Muscle layer of colon (tissue), 2 donors: ENCODE results near the gene NHS.

Experiments
- H3K27ac ChIP-seq: one replicate; pipeline ENCODE4 v1.7.0; 2013; ENCODE audit warnings: low read depth, mild to moderate bottlenecking, low read length, moderate library complexity
- H3K27me3 ChIP-seq, 2 donors: one replicate each; pipeline ENCODE4 v1.7.0; 2013; ENCODE audit warnings: low read length in 2 of 2, mild to moderate bottlenecking in 2 of 2; ENCODE audit not compliant: insufficient read depth in 2 of 2, control insufficient read depth in 1 of 2
- H3K36me3 ChIP-seq: one replicate; pipeline ENCODE4 v1.7.0; 2013; ENCODE audit warnings: mild to moderate bottlenecking, low read length; ENCODE audit not compliant: insufficient read depth
- H3K4me1 ChIP-seq: one replicate; pipeline ENCODE4 v1.7.0; 2013; ENCODE audit warnings: mild to moderate bottlenecking, low read length; ENCODE audit not compliant: insufficient read depth
- H3K4me3 ChIP-seq, 2 donors: one replicate each; pipeline ENCODE4 v1.7.0; 2013; ENCODE audit warnings: low read length in 2 of 2, low read depth in 1 of 2, mild to moderate bottlenecking in 1 of 2, moderate library complexity in 1 of 2
- H3K9ac ChIP-seq: one replicate; pipeline ENCODE4 v1.7.0; 2013; ENCODE audit warnings: low read length
- H3K9me3 ChIP-seq: one replicate; pipeline ENCODE4 v1.7.0; 2013; ENCODE audit warnings: mild to moderate bottlenecking, low read length
- donor health status: abdominal sarcoma.
- donor health status: Adenocarcinoma of cecum.

The NHS gene

DNA sequence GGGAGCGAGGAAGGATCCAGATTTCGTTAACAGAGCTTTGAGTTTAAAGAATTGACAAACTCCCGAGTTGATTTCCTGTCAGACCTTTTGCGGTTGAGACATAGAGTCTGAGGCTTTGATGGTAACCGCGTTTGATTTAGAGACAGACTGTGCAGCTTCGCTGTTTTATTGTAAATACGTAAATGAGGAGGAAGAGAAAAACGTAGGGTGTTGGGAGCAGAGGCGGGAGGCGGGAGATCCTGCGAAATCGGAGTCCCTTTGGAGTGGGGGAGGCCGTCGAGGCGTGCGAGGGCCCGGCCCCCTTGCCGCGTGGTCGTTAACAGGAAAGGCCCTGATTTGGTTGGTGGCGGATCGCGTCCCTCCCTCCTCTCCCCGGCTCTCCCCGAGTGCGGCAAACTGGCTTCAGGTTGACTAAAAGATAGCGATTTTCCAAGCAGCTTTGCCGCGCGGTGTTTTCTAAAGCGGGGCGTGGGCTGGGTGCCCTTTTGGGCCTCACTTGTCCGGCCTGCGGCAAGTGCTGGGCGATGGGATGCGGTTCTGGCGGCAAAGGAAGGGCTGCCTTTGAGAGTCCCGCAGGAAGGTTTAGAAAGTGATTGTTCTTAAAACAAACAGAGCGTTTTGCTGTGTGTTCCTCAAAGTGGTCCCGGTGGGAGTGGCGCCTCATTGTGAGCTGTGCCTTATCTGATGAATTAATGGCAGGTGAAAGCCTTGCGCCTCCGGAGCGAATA lies 363.1 kb downstream of the NHS start:
- no peaks in the 10 kb centered on the region for H3K9me3 ChIP-seq
- peak overlapping the region; percentile 89 for H3K27ac ChIP-seq
- H3K36me3 ChIP-seq: no peaks in the 10 kb centered on the region

DNA sequence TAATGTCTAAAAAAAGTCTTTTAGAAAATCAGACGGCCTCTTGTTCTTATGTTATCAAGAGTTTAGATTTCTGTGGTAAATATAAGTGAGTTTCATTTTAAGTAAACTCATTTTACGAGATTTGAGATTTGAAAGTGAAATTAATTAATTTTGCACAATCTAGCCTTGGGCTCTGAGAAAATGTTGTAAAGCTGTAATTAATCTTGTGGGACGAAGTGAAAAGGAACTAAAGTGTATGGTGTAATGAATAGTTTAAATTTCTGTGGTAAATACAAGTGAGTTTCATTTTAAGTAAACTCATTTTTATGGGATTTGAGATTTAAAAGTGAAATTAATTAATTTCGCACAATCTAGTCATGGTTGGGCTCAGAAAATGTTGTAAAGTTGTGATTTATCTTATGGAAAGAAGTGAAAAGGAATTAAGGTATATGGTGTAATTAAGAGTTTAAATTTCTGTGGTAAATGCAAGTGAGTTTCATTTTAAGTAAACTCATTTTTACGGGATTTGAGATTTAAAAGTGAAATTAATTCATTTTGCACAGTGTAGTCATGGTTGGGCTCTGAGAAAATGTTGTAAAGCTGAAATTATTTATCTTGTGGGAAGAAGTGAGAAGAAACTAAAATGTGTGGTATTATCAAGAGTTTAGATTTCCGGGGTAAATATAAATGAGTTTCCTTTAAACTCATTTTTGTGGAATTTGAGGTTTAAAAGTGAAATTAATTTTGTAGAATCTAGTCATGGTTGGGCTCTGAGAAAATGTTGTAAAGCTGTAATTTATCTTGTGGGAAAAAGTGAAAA lies 363.9 kb downstream of the NHS start:
- no peaks in the 10 kb centered on the region for H3K9me3 ChIP-seq
- peaks cover 4 to 6% of the 10 kb centered on the region in 2 donors for H3K27me3 ChIP-seq

More for the DNA sequence above, 363.1 kb downstream of the NHS start:
- peak overlapping the region; percentile 66 for H3K9ac ChIP-seq
- no peaks in the 10 kb centered on the region for H3K4me1 ChIP-seq
- peaks cover 4 to 6% of the 10 kb centered on the region in 2 donors for H3K27me3 ChIP-seq
- H3K4me3 ChIP-seq: peak overlapping the region; percentile 36 to 70

GRCh38 chrX:17740137-17741122 lies 365.4 kb downstream of the NHS start:
- Histone ChIP-seq H3K9ac (no peak overlapping the region), H3K4me3 (no peak overlapping the region)

More for the DNA sequence above, 363.9 kb downstream of the NHS start:
- H3K4me1 ChIP-seq: no peaks in the 10 kb centered on the region
- H3K9ac ChIP-seq: peak overlapping the region; percentile 53
- H3K4me3 ChIP-seq: peak overlapping the region in 1 of 2 donors; percentile 70
- no peaks in the 10 kb centered on the region for H3K36me3 ChIP-seq
- no peak overlapping the region for H3K27ac ChIP-seq

GRCh38 chrX:17741123-17741511 lies 366.1 kb downstream of the NHS start:
- no peak overlapping the region for H3K4me3 ChIP-seq
- H3K27me3 ChIP-seq: peaks cover 4 to 6% of the 10 kb centered on the region in 2 donors
- H3K9ac ChIP-seq: no peak overlapping the region
- H3K36me3 ChIP-seq: no peaks in the 10 kb centered on the region
- H3K9me3 ChIP-seq: no peaks in the 10 kb centered on the region
- no peaks in the 10 kb centered on the region for H3K4me1 ChIP-seq
- H3K27ac ChIP-seq: no peak overlapping the region

More at GRCh38 chrX:17740137-17741122, 365.4 kb downstream of the NHS start:
- H3K4me1 ChIP-seq: no peaks in the 10 kb centered on the region
- no peaks in the 10 kb centered on the region for H3K36me3 ChIP-seq
- no peaks in the 10 kb centered on the region for H3K9me3 ChIP-seq
- peaks cover 4 to 6% of the 10 kb centered on the region in 2 donors for H3K27me3 ChIP-seq
- no peak overlapping the region for H3K27ac ChIP-seq

DNA sequence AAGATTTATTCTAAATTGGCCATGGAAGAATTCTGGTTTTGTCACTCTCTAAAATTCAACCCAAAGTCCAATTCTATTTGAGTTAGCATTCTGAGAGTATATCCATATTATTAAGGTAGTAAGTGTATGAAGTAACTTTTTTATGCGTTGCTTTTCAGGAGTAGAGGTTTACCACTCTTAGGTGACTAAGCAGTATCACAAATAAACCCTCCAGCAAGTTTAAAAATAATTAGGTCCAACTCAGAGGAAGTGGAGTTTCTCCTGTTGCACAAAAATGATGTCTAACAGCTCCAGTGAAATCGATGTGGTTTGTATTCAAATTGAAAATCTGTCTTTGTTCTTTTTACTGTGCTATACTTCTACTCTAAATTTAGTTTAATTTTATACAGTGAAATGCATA lies 368.9 kb downstream of the NHS start:
- Histone ChIP-seq H3K36me3 (no peaks in the 10 kb centered on the region), H3K27ac (no peak overlapping the region), H3K4me3 (no peak overlapping the region)

GRCh38 chrX:17744896-17745523 lies 370.0 kb downstream of the NHS start:
- Histone ChIP-seq H3K9ac (no peak overlapping the region), H3K27me3 (peaks cover 3 to 12% of the 10 kb centered on the region in 2 donors)

More for the DNA sequence above, 368.9 kb downstream of the NHS start:
- H3K4me1 ChIP-seq: no peaks in the 10 kb centered on the region
- no peak overlapping the region for H3K9ac ChIP-seq
- no peaks in the 10 kb centered on the region for H3K9me3 ChIP-seq
- peaks cover 4 to 12% of the 10 kb centered on the region in 2 donors for H3K27me3 ChIP-seq

GRCh38 chrX:17747692-17748091 lies 372.7 kb downstream of the NHS start:
- Histone ChIP-seq H3K9ac (no peak overlapping the region), H3K27ac (no peak overlapping the region), H3K36me3 (no peaks in the 10 kb centered on the region), H3K9me3 (no peaks in the 10 kb centered on the region), H3K4me1 (no peaks in the 10 kb centered on the region), H3K4me3 (no peak overlapping the region), H3K27me3 (peaks cover 0 to 11% of the 10 kb centered on the region in 2 donors)

More at GRCh38 chrX:17744896-17745523, 370.0 kb downstream of the NHS start:
- Histone ChIP-seq H3K4me1 (no peaks in the 10 kb centered on the region), H3K36me3 (no peaks in the 10 kb centered on the region), H3K4me3 (no peak overlapping the region), H3K27ac (no peak overlapping the region), H3K9me3 (no peaks in the 10 kb centered on the region)

GRCh38 chrX:17748684-17749083 lies 373.7 kb downstream of the NHS start:
- H3K4me3 ChIP-seq: no peak overlapping the region
- H3K27ac ChIP-seq: no peak overlapping the region
- no peaks in the 10 kb centered on the region for H3K4me1 ChIP-seq
- H3K27me3 ChIP-seq: peaks cover 0 to 11% of the 10 kb centered on the region in 2 donors
- H3K9me3 ChIP-seq: no peaks in the 10 kb centered on the region
- H3K9ac ChIP-seq: no peak overlapping the region
- H3K36me3 ChIP-seq: no peaks in the 10 kb centered on the region

- Histone ChIP-seq H3K9ac (no peak overlapping the region), H3K27me3 (peaks cover 0 to 11% of the 10 kb centered on the region in 2 donors), H3K36me3 (no peaks in the 10 kb centered on the region), H3K9me3 (no peaks in the 10 kb centered on the region), H3K4me1 (no peaks in the 10 kb centered on the region), H3K4me3 (no peak overlapping the region), H3K27ac (no peak overlapping the region)
These were observed 375.4 kb downstream of the NHS start for GRCh38 chrX:17750436-17750835.

DNA sequence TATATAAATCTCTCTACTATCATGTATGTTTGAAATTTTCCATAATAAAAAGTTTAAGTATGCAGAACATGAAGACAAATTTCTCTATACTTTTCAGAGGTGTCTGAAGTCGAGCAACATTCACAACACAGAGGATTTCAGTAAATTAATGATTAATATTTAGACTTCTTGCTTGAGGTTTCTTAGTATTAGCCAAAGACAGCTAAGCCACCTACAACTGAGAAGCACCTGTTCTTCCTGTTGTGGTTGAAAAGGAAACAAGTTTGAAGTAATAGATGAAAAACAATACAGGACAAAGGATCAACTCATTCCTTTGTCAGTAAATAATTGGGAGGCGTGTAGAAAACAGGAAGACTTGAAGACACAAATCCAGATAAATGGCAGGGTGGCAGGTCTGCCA lies 383.4 kb downstream of the NHS start:
- Histone ChIP-seq H3K36me3 (no peaks in the 10 kb centered on the region), H3K27ac (no peak overlapping the region), H3K4me3 (no peak overlapping the region), H3K9ac (no peak overlapping the region), H3K9me3 (no peaks in the 10 kb centered on the region), H3K4me1 (no peaks in the 10 kb centered on the region), H3K27me3 (no peaks in the 10 kb centered on the region)
